K562 (cell line): ENCODE measurements around the gene ARF4. TPM values are rescaled to one million over a fixed set of nuclear protein-coding genes. Genes with fewer than 3 reads are reported as not detected.
A peak's percentile ranks its signal among the peaks of the same experiment; 100 is the strongest.

Source experiments
- FOXK1 ChIP-seq: sonication (generic); formaldehyde crosslinking; IDR thresholded peaks from 2 replicates; pipeline ENCODE4 v1.8.0; 2022; ENCODE audit warnings: missing genetic modification reagents, mild to moderate bottlenecking, borderline replicate concordance
- HIVEP1 ChIP-seq: fragments of 250-450 bp; sonication (Bioruptor Pico); IDR thresholded peaks from 2 replicates; pipeline ENCODE4 v1.4.0; 2020; ENCODE audit warnings: mild to moderate bottlenecking
- KAT7 ChIP-seq: sonication (generic); formaldehyde crosslinking; IDR thresholded peaks from 2 replicates; pipeline ENCODE4 v1.8.0; 2022; ENCODE audit warnings: missing genetic modification reagents, mild to moderate bottlenecking, borderline replicate concordance
- KLF10 ChIP-seq: fragments of 250-450 bp; sonication (Bioruptor Pico); IDR thresholded peaks from 2 replicates; pipeline ENCODE4 v1.6.1; 2021; ENCODE audit warnings: matching md5 sums
- NEUROD1 ChIP-seq: fragments of 150-350 bp; IDR thresholded peaks from 2 replicates; pipeline ENCODE4 v1.6.1; 2014; ENCODE audit warnings: borderline replicate concordance, low read length, low read depth; ENCODE audit not compliant: partially characterized antibody
- PTRF ChIP-seq: fragments of 450-650 bp; IDR thresholded peaks from 2 replicates; pipeline ENCODE4 v1.6.1; 2016; ENCODE audit warnings: mild to moderate bottlenecking, missing genetic modification characterization, missing compliant biosample characterization
- RBFOX2 ChIP-seq: fragments of 200-400 bp; formaldehyde crosslinking; IDR thresholded peaks from 2 replicates; pipeline ENCODE4 v1.6.1; 2017; ENCODE audit warnings: low read depth, mild to moderate bottlenecking, low read length, moderate library complexity
- RUNX1 ChIP-seq: sonication (generic); IDR thresholded peaks from 2 replicates; pipeline ENCODE4 v1.6.1; 2016; ENCODE audit warnings: antibody characterized with exemption, low read depth
- STAG1 ChIP-seq: sonication (generic); formaldehyde crosslinking; IDR thresholded peaks from 2 replicates; pipeline ENCODE4 v1.5.0; 2020; ENCODE audit warnings: missing genetic modification reagents, borderline replicate concordance
- TAF15 ChIP-seq: fragments of 200-400 bp; formaldehyde crosslinking; IDR thresholded peaks from 2 replicates; pipeline ENCODE4 v1.6.1; 2017; ENCODE audit warnings: mild to moderate bottlenecking, low read depth, low read length, moderate library complexity
- TOE1 ChIP-seq, 2 experiments: fragments of 450-650 bp in 1 of 2; sonication (generic) in 1 of 2; formaldehyde crosslinking in 1 of 2; IDR thresholded peaks; 2 replicates each; pipeline versions ENCODE4 v1.7.1 to v1.8.0; 2016 to 2022; ENCODE audit warnings: borderline replicate concordance in 2 of 2, mild to moderate bottlenecking in 2 of 2, antibody characterized with exemption in 1 of 2, inconsistent platforms in 1 of 2, low read depth in 1 of 2, missing genetic modification reagents in 1 of 2, moderate library complexity in 1 of 2
- ZBTB5 ChIP-seq: fragments of 450-650 bp; IDR thresholded peaks from 2 replicates; pipeline ENCODE4 v1.6.1; 2017; ENCODE audit warnings: antibody characterized with exemption
- ZBTB9 ChIP-seq: fragments of 450-650 bp; formaldehyde crosslinking; IDR thresholded peaks from 2 replicates; pipeline ENCODE4 v1.4.0; 2020; ENCODE audit warnings: mild to moderate bottlenecking, moderate library complexity
- ZNF12 ChIP-seq: sonication (generic); formaldehyde crosslinking; IDR thresholded peaks from 2 replicates; pipeline ENCODE4 v1.4.0; 2020; ENCODE audit warnings: mild to moderate bottlenecking, missing genetic modification reagents
- polyA plus RNA-seq, 8 experiments: library from polyadenylated mRNA; depleted of rRNA in 4 of 8; stranded (reverse) in 5 of 8; unstranded in 3 of 8; fragments of >200 nt; fragmentation: Nextera tagmentation in 2 of 8; fragmentation: Illumina TruSeq in 1 of 8; extraction: Ambion mirVana in 2 of 8; extraction: Trizol in 1 of 8; gene quantifications; 2 replicates each; pipeline versions ENCODE4 v1.2.1 to v1.2.3, GENCODE V29; 2011 to 2014; ENCODE audit warnings: inconsistent platforms in 1 of 8, missing spikeins in 1 of 8
- total RNA-seq, 7 experiments: library from RNA; depleted of rRNA in 6 of 7; stranded (reverse); fragments of >200 nt in 6 of 7; fragmentation: Illumina TruSeq in 2 of 7; extraction: Trizol in 2 of 7; gene quantifications; 2 replicates each; pipeline versions ENCODE4 v1.2.1 to v1.2.3, GENCODE V29; 2011 to 2021; ENCODE audit warnings: low replicate concordance in 1 of 7
- TF ChIP-seq, protein P1 (sequence below): IDR thresholded peaks from 2 replicates; pipeline ENCODE4 v1.6.1; 2012; ENCODE audit warnings: low read depth, low read length, improper control_type of control experiment, borderline replicate concordance
- TF ChIP-seq, protein P2 (sequence below): fragments of 250-450 bp; sonication (Bioruptor Pico); IDR thresholded peaks from 2 replicates; pipeline ENCODE4 v1.4.0; 2020; ENCODE audit warnings: mild to moderate bottlenecking, moderate library complexity, borderline replicate concordance
- TF ChIP-seq, protein P3 (sequence below): fragments of 250-450 bp; sonication (Bioruptor Pico); IDR thresholded peaks from 2 replicates; pipeline ENCODE4 v1.8.0; 2022; ENCODE audit warnings: inconsistent platforms, mild to moderate bottlenecking, moderate library complexity, borderline replicate concordance

Gene ARF4
- total and polyA plus RNA-seq, 9 of the 15 experiments (the other 6 are each of a cell fraction or from before 2014, with no cell fraction given), result 41.1 to 273 (median 83.8) TPM

GRCh38 chr3:57555738-57556458 is 41.2 kb downstream of the ARF4 start, which contains the start of gene PDE12 (continued):
- TF ChIP-seq ZBTB9 (CRISPR knock-in tag) (peak; percentile 54; the same call in 1 of the 2 replicates), NEUROD1 (no peak), ZNF12 (CRISPR knock-in tag) (no peak; the same call in 1 of the 2 replicates), PTRF (0 out of 2 replicates have a peak, but pooled peaks have one; percentile 32), ZBTB5 (peak; percentile 69; the same call in 1 of the 2 replicates), RUNX1 (no peak), KLF10 (CRISPR knock-in tag) (no peak), HIVEP1 (0 out of 2 replicates have a peak, but pooled peaks have one; percentile 11), RBFOX2 (peak; percentile 95), FOXK1 (CRISPR knock-in tag) (peak; percentile 66; the same call in 1 of the 2 replicates), KAT7 (no peak; the same call in 1 of the 2 replicates), TAF15 (no peak), STAG1 (no peak), TOE1 (IDR thresholded peaks at IDR 0.05; ENCODE audit: borderline replicate concordance) (peak; percentile 95), TOE1 (CRISPR knock-in tag; IDR thresholded peaks at IDR 0.05; ENCODE audit: borderline replicate concordance, low read depth) (no peak)
- TF ChIP-seq, protein P1, sequence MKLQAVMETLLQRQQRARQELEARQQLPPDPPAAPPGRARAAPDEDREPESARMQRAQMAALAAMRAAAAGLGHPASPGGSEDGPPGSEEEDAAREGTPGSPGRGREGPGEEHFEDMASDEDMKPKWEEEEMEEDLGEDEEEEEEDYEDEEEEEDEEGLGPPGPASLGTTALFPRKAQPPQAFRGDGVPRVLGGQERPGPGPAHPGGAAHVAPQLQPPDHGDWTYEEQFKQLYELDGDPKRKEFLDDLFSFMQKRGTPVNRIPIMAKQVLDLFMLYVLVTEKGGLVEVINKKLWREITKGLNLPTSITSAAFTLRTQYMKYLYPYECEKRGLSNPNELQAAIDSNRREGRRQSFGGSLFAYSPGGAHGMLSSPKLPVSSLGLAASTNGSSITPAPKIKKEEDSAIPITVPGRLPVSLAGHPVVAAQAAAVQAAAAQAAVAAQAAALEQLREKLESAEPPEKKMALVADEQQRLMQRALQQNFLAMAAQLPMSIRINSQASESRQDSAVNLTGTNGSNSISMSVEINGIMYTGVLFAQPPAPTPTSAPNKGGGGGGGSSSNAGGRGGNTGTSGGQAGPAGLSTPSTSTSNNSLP, result no peak
- TF ChIP-seq, protein P2, sequence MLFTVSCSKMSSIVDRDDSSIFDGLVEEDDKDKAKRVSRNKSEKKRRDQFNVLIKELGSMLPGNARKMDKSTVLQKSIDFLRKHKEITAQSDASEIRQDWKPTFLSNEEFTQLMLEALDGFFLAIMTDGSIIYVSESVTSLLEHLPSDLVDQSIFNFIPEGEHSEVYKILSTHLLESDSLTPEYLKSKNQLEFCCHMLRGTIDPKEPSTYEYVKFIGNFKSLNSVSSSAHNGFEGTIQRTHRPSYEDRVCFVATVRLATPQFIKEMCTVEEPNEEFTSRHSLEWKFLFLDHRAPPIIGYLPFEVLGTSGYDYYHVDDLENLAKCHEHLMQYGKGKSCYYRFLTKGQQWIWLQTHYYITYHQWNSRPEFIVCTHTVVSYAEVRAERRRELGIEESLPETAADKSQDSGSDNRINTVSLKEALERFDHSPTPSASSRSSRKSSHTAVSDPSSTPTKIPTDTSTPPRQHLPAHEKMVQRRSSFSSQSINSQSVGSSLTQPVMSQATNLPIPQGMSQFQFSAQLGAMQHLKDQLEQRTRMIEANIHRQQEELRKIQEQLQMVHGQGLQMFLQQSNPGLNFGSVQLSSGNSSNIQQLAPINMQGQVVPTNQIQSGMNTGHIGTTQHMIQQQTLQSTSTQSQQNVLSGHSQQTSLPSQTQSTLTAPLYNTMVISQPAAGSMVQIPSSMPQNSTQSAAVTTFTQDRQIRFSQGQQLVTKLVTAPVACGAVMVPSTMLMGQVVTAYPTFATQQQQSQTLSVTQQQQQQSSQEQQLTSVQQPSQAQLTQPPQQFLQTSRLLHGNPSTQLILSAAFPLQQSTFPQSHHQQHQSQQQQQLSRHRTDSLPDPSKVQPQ (CRISPR knock-in tag), result no peak
- TF ChIP-seq, protein P3, sequence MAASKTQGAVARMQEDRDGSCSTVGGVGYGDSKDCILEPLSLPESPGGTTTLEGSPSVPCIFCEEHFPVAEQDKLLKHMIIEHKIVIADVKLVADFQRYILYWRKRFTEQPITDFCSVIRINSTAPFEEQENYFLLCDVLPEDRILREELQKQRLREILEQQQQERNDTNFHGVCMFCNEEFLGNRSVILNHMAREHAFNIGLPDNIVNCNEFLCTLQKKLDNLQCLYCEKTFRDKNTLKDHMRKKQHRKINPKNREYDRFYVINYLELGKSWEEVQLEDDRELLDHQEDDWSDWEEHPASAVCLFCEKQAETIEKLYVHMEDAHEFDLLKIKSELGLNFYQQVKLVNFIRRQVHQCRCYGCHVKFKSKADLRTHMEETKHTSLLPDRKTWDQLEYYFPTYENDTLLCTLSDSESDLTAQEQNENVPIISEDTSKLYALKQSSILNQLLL (CRISPR knock-in tag), result no peak
